Measurements from ENCODE around the gene SLC7A14. TPM values are rescaled to one million over a fixed set of nuclear protein-coding genes. Genes with fewer than 3 reads are reported as not detected.

SLC7A14 gene
- total RNA-seq, 1 donor from 2014 or later: 0.23 TPM

- no peaks in the 10 kb centered on the region for H3K9me3 Mint-ChIP-seq (ENCODE audit: unreplicated experiment)
- peaks cover 58% of the 10 kb centered on the region for H3K27me3 Mint-ChIP-seq (ENCODE audit: low read depth, unreplicated experiment)
- Histone ChIP-seq H4K20me1 (ENCODE audit: insufficient read depth, low read length) (no peaks in the 10 kb centered on the region), H3K4me1 (ENCODE audit: insufficient read depth, low read length) (peaks cover 5% of the 10 kb centered on the region), H3K4me3 (ENCODE audit: insufficient read depth, low read depth, low read length) (peak overlapping the region; percentile 25), H3K36me3 (ENCODE audit: insufficient read depth, low read length) (no peaks in the 10 kb centered on the region), H2AFZ (ENCODE audit: low read depth, low read length) (no peak overlapping the region), H3K9me3 (ENCODE audit: insufficient read depth, low read depth, low read length) (no peaks in the 10 kb centered on the region), H3K27ac (ENCODE audit: low read depth, low read length) (no peak overlapping the region), H3K27me3 (ENCODE audit: insufficient read depth, low read length) (peaks cover 51% of the 10 kb centered on the region), H3K9ac (ENCODE audit: low read length) (no peak overlapping the region), H3K4me2 (ENCODE audit: low read length) (peak overlapping the region; percentile 84), H3K79me2 (ENCODE audit: insufficient read depth, low read length) (no peaks in the 10 kb centered on the region)
- H3K4me1 Mint-ChIP-seq (ENCODE audit: low read depth, unreplicated experiment): no peaks in the 10 kb centered on the region
- DNase-seq (ENCODE audit: low read depth) (no peak), FAIRE-seq (no peak)
- H3K36me3 Mint-ChIP-seq (ENCODE audit: low read depth, unreplicated experiment): no peaks in the 10 kb centered on the region
- H3K27ac Mint-ChIP-seq (ENCODE audit: unreplicated experiment): no peak overlapping the region
- TF ChIP-seq EZH2 (IDR thresholded peaks at IDR 0.05; ENCODE audit: insufficient read depth, low read length) (peak; percentile 95), CTCF (IDR thresholded peaks at IDR 0.05; ENCODE audit: insufficient read depth, low read depth, low read length) (no peak)
- peak overlapping the region; percentile 73 for H3K4me3 Mint-ChIP-seq (ENCODE audit: unreplicated experiment)
Measured at GRCh38 chr3:170585008-170585936, 603 bp downstream of the SLC7A14 start.

DNA sequence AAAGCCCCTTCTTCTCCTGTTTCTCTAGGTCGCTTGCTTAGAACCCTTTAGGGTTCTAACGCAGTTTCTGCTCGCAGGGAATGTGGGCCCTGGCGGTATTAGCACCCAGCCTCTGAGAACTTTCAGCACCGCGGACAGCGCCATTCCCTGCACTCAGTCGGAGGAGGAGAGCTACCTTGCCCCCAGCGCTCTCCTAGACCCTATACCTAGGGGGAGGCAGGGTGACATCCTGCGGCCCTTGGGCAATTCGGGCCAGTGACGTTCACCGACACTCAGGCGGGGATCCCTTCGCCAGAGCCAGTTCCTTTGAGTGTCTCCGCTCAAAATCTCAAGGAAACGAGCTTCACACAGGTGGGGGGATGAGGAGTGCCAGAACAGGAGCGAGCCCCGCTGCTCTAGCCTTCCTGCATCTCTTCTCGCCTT is 1.3 kb downstream of the SLC7A14 start:
- H3K4me3 Mint-ChIP-seq (ENCODE audit: unreplicated experiment): peak overlapping the region; percentile 73
- no peaks in the 10 kb centered on the region for H3K9me3 Mint-ChIP-seq (ENCODE audit: unreplicated experiment)
- no peaks in the 10 kb centered on the region for H3K36me3 ChIP-seq (ENCODE audit: insufficient read depth, low read length)
- H3K36me3 Mint-ChIP-seq (ENCODE audit: low read depth, unreplicated experiment): no peaks in the 10 kb centered on the region
- no peaks in the 10 kb centered on the region for H3K9me3 ChIP-seq (ENCODE audit: insufficient read depth, low read depth, low read length)
- H3K4me1 Mint-ChIP-seq (ENCODE audit: low read depth, unreplicated experiment): no peaks in the 10 kb centered on the region
- H2AFZ ChIP-seq (ENCODE audit: low read depth, low read length): no peak overlapping the region
- no peak overlapping the region for H3K27ac ChIP-seq (ENCODE audit: low read depth, low read length)
- no peaks in the 10 kb centered on the region for H3K79me2 ChIP-seq (ENCODE audit: insufficient read depth, low read length)
- peak; percentile 39 for DNase-seq (ENCODE audit: low read depth)
- H3K4me2 ChIP-seq (ENCODE audit: low read length): peak overlapping the region; percentile 84
- no peak overlapping the region for H3K9ac ChIP-seq (ENCODE audit: low read length)
- TF ChIP-seq CTCF (IDR thresholded peaks at IDR 0.05; ENCODE audit: insufficient read depth, low read depth, low read length) (no peak), EZH2 (IDR thresholded peaks at IDR 0.05; ENCODE audit: insufficient read depth, low read length) (no peak)
- FAIRE-seq: no peak
- peaks cover 51% of the 10 kb centered on the region for H3K27me3 ChIP-seq (ENCODE audit: insufficient read depth, low read length)
- H3K4me3 ChIP-seq (ENCODE audit: insufficient read depth, low read depth, low read length): no peak overlapping the region
- H3K27ac Mint-ChIP-seq (ENCODE audit: unreplicated experiment): no peak overlapping the region
- H3K4me1 ChIP-seq (ENCODE audit: insufficient read depth, low read length): peaks cover 5% of the 10 kb centered on the region
- peaks cover 59% of the 10 kb centered on the region for H3K27me3 Mint-ChIP-seq (ENCODE audit: low read depth, unreplicated experiment)
- no peaks in the 10 kb centered on the region for H4K20me1 ChIP-seq (ENCODE audit: insufficient read depth, low read length)

- no peak for DNase-seq (ENCODE audit: low read depth)
- H3K79me2 ChIP-seq (ENCODE audit: insufficient read depth, low read length): no peaks in the 10 kb centered on the region
- H3K4me1 Mint-ChIP-seq (ENCODE audit: low read depth, unreplicated experiment): no peaks in the 10 kb centered on the region
- peaks cover 16% of the 10 kb centered on the region for H3K27me3 ChIP-seq (ENCODE audit: insufficient read depth, low read length)
- H3K9ac ChIP-seq (ENCODE audit: low read length): no peak overlapping the region
- TF ChIP-seq EZH2 (IDR thresholded peaks at IDR 0.05; ENCODE audit: insufficient read depth, low read length) (no peak), CTCF (IDR thresholded peaks at IDR 0.05; ENCODE audit: insufficient read depth, low read depth, low read length) (no peak)
- H3K27ac Mint-ChIP-seq (ENCODE audit: unreplicated experiment): no peak overlapping the region
- H3K4me2 ChIP-seq (ENCODE audit: low read length): no peak overlapping the region
- H3K36me3 Mint-ChIP-seq (ENCODE audit: low read depth, unreplicated experiment): no peaks in the 10 kb centered on the region
- H3K9me3 Mint-ChIP-seq (ENCODE audit: unreplicated experiment): no peaks in the 10 kb centered on the region
- H3K4me1 ChIP-seq (ENCODE audit: insufficient read depth, low read length): peaks cover under 1% of the 10 kb centered on the region
- H2AFZ ChIP-seq (ENCODE audit: low read depth, low read length): no peak overlapping the region
- no peaks in the 10 kb centered on the region for H3K36me3 ChIP-seq (ENCODE audit: insufficient read depth, low read length)
- no peak for FAIRE-seq
- H3K4me3 ChIP-seq (ENCODE audit: insufficient read depth, low read depth, low read length): no peak overlapping the region
- no peaks in the 10 kb centered on the region for H4K20me1 ChIP-seq (ENCODE audit: insufficient read depth, low read length)
- no peaks in the 10 kb centered on the region for H3K9me3 ChIP-seq (ENCODE audit: insufficient read depth, low read depth, low read length)
- peaks cover 42% of the 10 kb centered on the region for H3K27me3 Mint-ChIP-seq (ENCODE audit: low read depth, unreplicated experiment)
- H3K4me3 Mint-ChIP-seq (ENCODE audit: unreplicated experiment): no peak overlapping the region
- H3K27ac ChIP-seq (ENCODE audit: low read depth, low read length): no peak overlapping the region
Measured at GRCh38 chr3:170579646-170580045, 6.2 kb downstream of the SLC7A14 start.
